ENCODE data around the gene KRT7.

DNA sequence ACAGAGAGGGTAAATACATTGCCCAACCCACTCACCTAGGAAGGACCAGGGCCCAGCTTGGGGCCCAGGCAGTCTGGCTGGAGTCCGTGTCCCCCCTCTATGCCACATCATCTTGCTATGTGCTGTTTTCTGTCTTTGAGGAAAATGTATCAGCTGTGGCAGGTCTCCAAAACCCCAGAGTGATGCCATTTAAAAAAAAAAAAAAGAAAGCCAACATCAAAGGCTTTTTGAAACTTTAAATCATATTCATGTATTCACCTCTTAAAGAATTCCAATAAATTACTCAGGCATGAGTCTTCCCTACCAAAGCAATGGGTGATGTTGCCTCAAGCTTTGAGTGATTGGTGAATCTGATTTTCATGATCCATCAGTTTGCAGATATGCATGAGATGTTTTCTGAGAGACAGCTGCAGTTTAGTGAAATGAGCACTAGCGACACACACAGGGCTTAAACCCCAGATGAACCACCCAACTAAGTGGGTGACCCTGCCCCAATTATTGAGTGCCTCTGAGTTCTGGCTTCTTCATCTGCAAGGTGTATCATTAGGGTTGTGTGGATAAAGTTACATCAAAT is 52.2 kb downstream of the KRT7 start:
- TF ChIP-seq, protein P1, sequence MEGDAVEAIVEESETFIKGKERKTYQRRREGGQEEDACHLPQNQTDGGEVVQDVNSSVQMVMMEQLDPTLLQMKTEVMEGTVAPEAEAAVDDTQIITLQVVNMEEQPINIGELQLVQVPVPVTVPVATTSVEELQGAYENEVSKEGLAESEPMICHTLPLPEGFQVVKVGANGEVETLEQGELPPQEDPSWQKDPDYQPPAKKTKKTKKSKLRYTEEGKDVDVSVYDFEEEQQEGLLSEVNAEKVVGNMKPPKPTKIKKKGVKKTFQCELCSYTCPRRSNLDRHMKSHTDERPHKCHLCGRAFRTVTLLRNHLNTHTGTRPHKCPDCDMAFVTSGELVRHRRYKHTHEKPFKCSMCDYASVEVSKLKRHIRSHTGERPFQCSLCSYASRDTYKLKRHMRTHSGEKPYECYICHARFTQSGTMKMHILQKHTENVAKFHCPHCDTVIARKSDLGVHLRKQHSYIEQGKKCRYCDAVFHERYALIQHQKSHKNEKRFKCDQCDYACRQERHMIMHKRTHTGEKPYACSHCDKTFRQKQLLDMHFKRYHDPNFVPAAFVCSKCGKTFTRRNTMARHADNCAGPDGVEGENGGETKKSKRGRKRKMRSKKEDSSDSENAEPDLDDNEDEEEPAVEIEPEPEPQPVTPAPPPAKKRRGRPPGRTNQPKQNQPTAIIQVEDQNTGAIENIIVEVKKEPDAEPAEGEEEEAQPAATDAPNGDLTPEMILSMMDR (conservative IDR thresholded peaks at IDR 0.05; ENCODE audit: low read length): no peak
- no peak for TF ChIP-seq EZH2phosphoT487 (IDR thresholded peaks at IDR 0.05; ENCODE audit: borderline replicate concordance, low read depth, low read length)
